Muscle layer of colon (tissue), 2 donors: Measurements from ENCODE around the gene FGF12.

Experiments used
- H3K27ac ChIP-seq: one replicate; pipeline ENCODE4 v1.7.0; 2013; ENCODE audit warnings: low read depth, mild to moderate bottlenecking, low read length, moderate library complexity
- H3K27me3 ChIP-seq, 2 donors: one replicate each; pipeline ENCODE4 v1.7.0; 2013; ENCODE audit warnings: low read length in 2 of 2, mild to moderate bottlenecking in 2 of 2; ENCODE audit not compliant: insufficient read depth in 2 of 2, control insufficient read depth in 1 of 2
- H3K36me3 ChIP-seq: one replicate; pipeline ENCODE4 v1.7.0; 2013; ENCODE audit warnings: mild to moderate bottlenecking, low read length; ENCODE audit not compliant: insufficient read depth
- H3K4me1 ChIP-seq: one replicate; pipeline ENCODE4 v1.7.0; 2013; ENCODE audit warnings: mild to moderate bottlenecking, low read length; ENCODE audit not compliant: insufficient read depth
- H3K4me3 ChIP-seq, 2 donors: one replicate each; pipeline ENCODE4 v1.7.0; 2013; ENCODE audit warnings: low read length in 2 of 2, low read depth in 1 of 2, mild to moderate bottlenecking in 1 of 2, moderate library complexity in 1 of 2
- H3K9ac ChIP-seq: one replicate; pipeline ENCODE4 v1.7.0; 2013; ENCODE audit warnings: low read length
- H3K9me3 ChIP-seq: one replicate; pipeline ENCODE4 v1.7.0; 2013; ENCODE audit warnings: mild to moderate bottlenecking, low read length
- donor health status: abdominal sarcoma.
- donor health status: Adenocarcinoma of cecum.

The FGF12 gene

GRCh38 chr3:192207239-192207638 is 520.1 kb downstream of the FGF12 start:
- H3K4me1 ChIP-seq = peaks cover 5% of the 10 kb centered on the region
- no peak overlapping the region for H3K9ac ChIP-seq
- no peak overlapping the region for H3K4me3 ChIP-seq
- no peak overlapping the region for H3K27ac ChIP-seq
- no peaks in the 10 kb centered on the region for H3K27me3 ChIP-seq
- H3K36me3 ChIP-seq = no peaks in the 10 kb centered on the region
- no peaks in the 10 kb centered on the region for H3K9me3 ChIP-seq

GRCh38 chr3:192194085-192194484 is 533.3 kb downstream of the FGF12 start:
- Histone ChIP-seq H3K4me3 (no peak overlapping the region), H3K4me1 (no peaks in the 10 kb centered on the region), H3K27ac (no peak overlapping the region), H3K9me3 (no peaks in the 10 kb centered on the region), H3K27me3 (no peaks in the 10 kb centered on the region), H3K36me3 (no peaks in the 10 kb centered on the region), H3K9ac (no peak overlapping the region)

DNA sequence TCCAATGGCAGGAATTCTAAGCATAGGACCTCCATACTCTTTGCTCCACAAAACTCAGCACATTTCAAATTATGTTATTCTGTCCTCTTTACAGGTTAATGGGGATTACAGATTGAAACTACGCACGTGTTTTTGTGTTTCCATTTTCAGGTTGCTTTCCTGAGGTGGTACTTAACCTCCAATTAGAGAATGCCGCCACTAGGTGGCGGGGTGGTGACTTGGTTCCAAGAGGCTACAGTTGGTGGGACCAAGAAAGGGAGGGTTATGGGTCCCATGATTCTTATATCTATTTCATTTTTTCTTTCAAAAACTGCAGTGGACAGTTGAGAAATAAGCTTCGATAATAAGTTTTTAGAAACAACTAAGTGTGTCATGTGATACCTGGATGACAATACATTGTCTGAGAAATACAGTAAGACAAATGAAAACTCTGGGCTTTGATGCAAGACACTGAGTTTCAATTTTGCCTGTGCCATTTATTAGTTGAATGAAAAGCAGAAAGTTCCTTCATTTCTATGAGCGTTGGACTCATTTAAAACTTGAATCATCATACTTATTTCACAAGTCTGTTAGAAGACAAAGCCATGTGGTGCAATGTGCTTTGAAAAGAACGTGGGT is 539.0 kb downstream of the FGF12 start:
- H3K9me3 ChIP-seq = no peaks in the 10 kb centered on the region
- H3K9ac ChIP-seq = no peak overlapping the region
- no peak overlapping the region for H3K4me3 ChIP-seq
- no peak overlapping the region for H3K27ac ChIP-seq
- H3K4me1 ChIP-seq = no peaks in the 10 kb centered on the region
- no peaks in the 10 kb centered on the region for H3K27me3 ChIP-seq
- H3K36me3 ChIP-seq = no peaks in the 10 kb centered on the region

DNA sequence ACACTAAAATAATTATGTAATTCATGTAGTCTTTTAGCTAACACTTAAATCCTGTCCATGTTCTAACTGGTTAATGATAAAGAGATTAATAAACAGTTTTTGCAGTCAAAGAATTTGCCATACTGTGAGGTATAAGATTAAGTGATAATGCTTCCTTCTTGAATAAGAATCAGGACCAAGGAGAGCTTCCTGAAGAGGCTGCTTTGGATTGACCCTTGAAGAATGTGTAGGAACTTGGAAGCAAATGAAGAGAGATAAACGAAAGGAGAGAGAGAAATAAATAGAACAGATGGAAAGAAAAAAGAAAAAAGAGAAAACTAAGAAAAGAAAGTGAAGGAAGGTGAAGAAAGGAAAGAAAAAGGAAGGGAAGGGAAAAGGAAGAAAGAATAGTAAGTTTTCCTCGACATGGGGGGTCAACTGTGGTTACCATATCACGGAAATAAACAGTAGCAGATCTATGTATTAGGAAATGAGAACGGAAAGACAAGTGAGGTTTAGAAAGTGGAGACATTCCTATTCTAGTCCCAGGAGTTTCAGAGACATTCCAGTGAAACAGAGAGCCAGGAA is 539.8 kb downstream of the FGF12 start:
- H3K9ac ChIP-seq = no peak overlapping the region
- H3K4me3 ChIP-seq = no peak overlapping the region
- H3K36me3 ChIP-seq = no peaks in the 10 kb centered on the region
- no peaks in the 10 kb centered on the region for H3K4me1 ChIP-seq
- no peaks in the 10 kb centered on the region for H3K27me3 ChIP-seq
- no peak overlapping the region for H3K27ac ChIP-seq
- no peaks in the 10 kb centered on the region for H3K9me3 ChIP-seq

DNA sequence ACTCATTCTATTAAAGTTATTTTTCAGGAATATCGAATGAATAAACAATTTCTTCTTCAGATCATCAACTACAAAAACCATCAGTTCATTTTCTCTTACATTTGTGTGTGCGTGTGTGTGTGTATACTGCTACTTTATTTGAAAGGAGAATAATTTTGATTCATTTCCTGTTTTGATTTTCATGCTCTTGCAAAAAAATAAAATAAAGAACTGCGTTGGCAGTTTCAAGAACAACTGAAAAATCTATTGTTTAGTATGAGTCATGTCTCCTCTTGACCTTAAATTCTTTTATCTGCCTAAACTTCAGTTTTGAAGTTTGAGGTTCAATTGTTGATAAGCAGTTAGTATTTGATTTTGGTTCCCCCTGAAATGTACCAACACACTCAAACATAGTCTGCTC is 540.8 kb downstream of the FGF12 start:
- H3K9me3 ChIP-seq = no peaks in the 10 kb centered on the region
- H3K4me1 ChIP-seq = no peaks in the 10 kb centered on the region
- no peaks in the 10 kb centered on the region for H3K36me3 ChIP-seq
- H3K27ac ChIP-seq = no peak overlapping the region
- H3K9ac ChIP-seq = no peak overlapping the region
- no peak overlapping the region for H3K4me3 ChIP-seq
- H3K27me3 ChIP-seq = no peaks in the 10 kb centered on the region

DNA sequence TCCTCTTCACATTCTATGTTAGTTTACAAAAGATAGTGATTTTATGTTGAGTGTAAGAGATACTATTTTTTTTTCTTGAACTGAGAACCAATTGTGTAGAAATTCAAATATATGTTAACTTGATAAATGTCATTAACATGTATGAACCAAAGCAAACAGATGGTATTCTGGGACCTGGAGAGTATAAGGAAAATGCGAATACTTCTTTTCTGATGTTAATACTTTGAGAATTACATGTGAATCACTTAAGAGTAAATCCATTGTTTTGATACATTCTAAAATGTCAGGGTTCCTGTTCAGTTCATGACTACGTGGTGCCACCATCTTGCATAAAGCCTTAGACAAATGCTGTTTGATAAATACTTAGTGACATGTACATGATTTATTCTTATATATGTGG is 541.3 kb downstream of the FGF12 start:
- H3K27me3 ChIP-seq = no peaks in the 10 kb centered on the region
- no peaks in the 10 kb centered on the region for H3K9me3 ChIP-seq
- no peaks in the 10 kb centered on the region for H3K4me1 ChIP-seq
- no peak overlapping the region for H3K27ac ChIP-seq
- no peak overlapping the region for H3K9ac ChIP-seq
- no peaks in the 10 kb centered on the region for H3K36me3 ChIP-seq
- no peak overlapping the region for H3K4me3 ChIP-seq

- Histone ChIP-seq H3K4me3 (no peak overlapping the region), H3K9me3 (no peaks in the 10 kb centered on the region), H3K36me3 (no peaks in the 10 kb centered on the region), H3K4me1 (no peaks in the 10 kb centered on the region), H3K27ac (no peak overlapping the region), H3K27me3 (no peaks in the 10 kb centered on the region), H3K9ac (no peak overlapping the region)
Measured at GRCh38 chr3:192183109-192183508, 544.2 kb downstream of the FGF12 start.

DNA sequence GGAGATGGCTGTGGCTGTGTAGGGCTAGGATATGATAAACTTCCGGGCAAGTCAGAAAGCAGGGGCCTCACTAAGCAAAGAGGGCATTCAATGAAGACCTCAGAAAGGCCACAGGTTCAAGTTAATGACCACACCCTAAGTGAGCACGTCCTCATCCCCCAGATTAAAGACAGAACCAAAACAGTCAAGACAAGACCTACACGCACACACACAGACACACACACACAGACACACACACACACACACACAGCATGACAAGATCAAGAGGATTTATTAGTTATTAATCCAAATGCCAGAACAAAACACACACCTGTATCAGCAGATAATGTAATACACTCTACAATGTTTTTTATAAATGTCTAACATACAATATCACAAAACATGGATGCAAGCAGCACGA is 546.2 kb downstream of the FGF12 start:
- H3K27me3 ChIP-seq = no peaks in the 10 kb centered on the region
- no peaks in the 10 kb centered on the region for H3K4me1 ChIP-seq
- no peaks in the 10 kb centered on the region for H3K9me3 ChIP-seq
- no peak overlapping the region for H3K9ac ChIP-seq
- no peak overlapping the region for H3K27ac ChIP-seq
- no peaks in the 10 kb centered on the region for H3K36me3 ChIP-seq
- no peak overlapping the region for H3K4me3 ChIP-seq

DNA sequence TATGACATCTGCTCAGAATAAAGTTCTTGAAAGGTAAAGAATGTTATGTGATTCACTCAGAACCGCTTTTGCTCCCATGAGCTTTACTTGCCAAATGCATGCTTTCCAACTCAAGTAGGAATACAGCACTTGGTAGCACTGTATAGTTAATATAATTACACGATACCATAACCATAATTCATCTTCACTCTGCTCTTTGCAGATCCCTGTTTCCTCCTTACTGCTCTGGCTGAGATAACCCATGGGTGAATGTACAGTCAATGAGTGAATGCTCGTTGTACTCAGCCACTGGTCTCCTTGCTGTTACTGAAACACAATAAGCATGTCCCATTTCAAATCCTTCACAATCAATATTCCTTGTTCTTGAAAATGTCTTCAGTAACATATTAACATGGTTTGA is 550.0 kb downstream of the FGF12 start:
- no peak overlapping the region for H3K4me3 ChIP-seq

DNA sequence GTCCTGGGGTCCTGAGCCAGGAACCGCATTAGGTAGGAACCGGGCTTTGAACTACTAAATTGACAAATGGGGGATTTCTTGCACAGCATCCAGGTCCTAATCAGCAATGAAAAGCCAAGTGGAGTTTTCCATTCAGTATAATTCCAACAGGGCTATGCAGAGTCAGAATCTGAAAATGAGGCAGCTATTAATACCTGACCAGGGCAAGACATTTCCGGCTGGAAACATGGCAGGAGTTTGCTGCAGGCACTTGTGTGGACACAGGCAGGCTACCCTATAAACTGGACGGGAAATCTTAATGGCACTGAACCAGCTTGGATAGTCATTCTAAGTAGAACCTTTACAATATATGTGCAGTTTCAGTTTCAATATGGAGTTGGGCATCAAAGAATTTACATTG is 553.1 kb downstream of the FGF12 start:
- H3K9me3 ChIP-seq = no peaks in the 10 kb centered on the region
- no peak overlapping the region for H3K4me3 ChIP-seq
- no peaks in the 10 kb centered on the region for H3K4me1 ChIP-seq
- H3K27me3 ChIP-seq = no peaks in the 10 kb centered on the region
- no peaks in the 10 kb centered on the region for H3K36me3 ChIP-seq
- no peak overlapping the region for H3K9ac ChIP-seq
- no peak overlapping the region for H3K27ac ChIP-seq

More for the DNA sequence above, 550.0 kb downstream of the FGF12 start:
- H3K9me3 ChIP-seq = no peaks in the 10 kb centered on the region
- no peaks in the 10 kb centered on the region for H3K4me1 ChIP-seq
- no peaks in the 10 kb centered on the region for H3K27me3 ChIP-seq
- no peak overlapping the region for H3K27ac ChIP-seq
- no peak overlapping the region for H3K9ac ChIP-seq
- H3K36me3 ChIP-seq = no peaks in the 10 kb centered on the region

- Histone ChIP-seq H3K36me3 (no peaks in the 10 kb centered on the region), H3K9me3 (no peaks in the 10 kb centered on the region), H3K4me3 (no peak overlapping the region), H3K4me1 (no peaks in the 10 kb centered on the region), H3K27ac (no peak overlapping the region), H3K27me3 (no peaks in the 10 kb centered on the region), H3K9ac (no peak overlapping the region)
Measured at GRCh38 chr3:192171213-192171612, 556.1 kb downstream of the FGF12 start.

- H3K27ac ChIP-seq = no peak overlapping the region
- H3K36me3 ChIP-seq = no peaks in the 10 kb centered on the region
- H3K4me3 ChIP-seq = no peak overlapping the region
Measured at GRCh38 chr3:192170659-192171058, 556.7 kb downstream of the FGF12 start.

More at GRCh38 chr3:192170659-192171058, 556.7 kb downstream of the FGF12 start:
- no peaks in the 10 kb centered on the region for H3K9me3 ChIP-seq
- no peak overlapping the region for H3K9ac ChIP-seq
- H3K4me1 ChIP-seq = no peaks in the 10 kb centered on the region
- no peaks in the 10 kb centered on the region for H3K27me3 ChIP-seq
